ENCODE data around the gene ATP2A2. TPM values are rescaled to one million over a fixed set of nuclear protein-coding genes. Genes with fewer than 3 reads are reported as not detected.

The ATP2A2 gene
- total RNA-seq, 1 experiment from 2014 or later = 174 TPM

GRCh38 chr12:110234331-110234751 is 46.7 kb upstream of the ATP2A2 start:
- Histone ChIP-seq H3K9me2 (replicated peaks; ENCODE audit: low read length) (no peaks in the 10 kb centered on the region), H3K79me2 (ENCODE audit: low read length) (no peaks in the 10 kb centered on the region), H3K36me3 (ENCODE audit: low read depth, low read length) (no peaks in the 10 kb centered on the region), H3K27ac (ENCODE audit: low read length) (no peak overlapping the region), H3K4me2 (ENCODE audit: low read length) (no peak overlapping the region), H3K4me3 (ENCODE audit: low read length) (no peak overlapping the region), H4K20me1 (ENCODE audit: low read length) (no peaks in the 10 kb centered on the region), H2AFZ (ENCODE audit: low read length) (no peak overlapping the region), H3F3A (ENCODE audit: low read length, unreplicated experiment) (no peaks in the 10 kb centered on the region), H3K4me1 (ENCODE audit: insufficient read depth, low read length) (no peaks in the 10 kb centered on the region), H3K9me3 (ENCODE audit: low read length) (no peaks in the 10 kb centered on the region), H3K27me3 (ENCODE audit: low read length) (no peaks in the 10 kb centered on the region), H3K9ac (ENCODE audit: low read length) (no peak overlapping the region)
- ChIA-PET POLR2A (ENCODE audit: unreplicated experiment) (no interaction called here), CTCF (no interaction called here)
- ATAC-seq (no peak), DNase-seq (no peak)
- TF ChIP-seq CTCF (conservative IDR thresholded peaks at IDR 0.05; ENCODE audit: low read depth, low read length) (no peak), EZH2 (IDR thresholded peaks at IDR 0.05; ENCODE audit: low read length, unreplicated experiment) (no peak), EZH2phosphoT487 (IDR thresholded peaks at IDR 0.05; ENCODE audit: borderline replicate concordance, low read length) (no peak)
- no TSS peak for BruUV-seq (replicated peaks)
- intact Hi-C loops (cut with micrococcal nuclease) = no loop called here

GRCh38 chr12:110234755-110235154 is 46.3 kb upstream of the ATP2A2 start:
- ATAC-seq = no peak
- Histone ChIP-seq H3F3A (ENCODE audit: low read length, unreplicated experiment) (no peaks in the 10 kb centered on the region), H3K27ac (ENCODE audit: low read length) (no peak overlapping the region), H3K36me3 (ENCODE audit: low read depth, low read length) (no peaks in the 10 kb centered on the region), H2AFZ (ENCODE audit: low read length) (no peak overlapping the region), H3K4me2 (ENCODE audit: low read length) (no peak overlapping the region), H3K4me3 (ENCODE audit: low read length) (no peak overlapping the region), H3K9ac (ENCODE audit: low read length) (no peak overlapping the region), H3K4me1 (ENCODE audit: insufficient read depth, low read length) (no peaks in the 10 kb centered on the region), H3K27me3 (ENCODE audit: low read length) (no peaks in the 10 kb centered on the region), H3K9me3 (ENCODE audit: low read length) (no peaks in the 10 kb centered on the region), H4K20me1 (ENCODE audit: low read length) (no peaks in the 10 kb centered on the region), H3K79me2 (ENCODE audit: low read length) (no peaks in the 10 kb centered on the region), H3K9me2 (replicated peaks; ENCODE audit: low read length) (no peaks in the 10 kb centered on the region)
- BruUV-seq (replicated peaks) = no TSS peak
- ChIA-PET CTCF (no interaction called here), POLR2A (ENCODE audit: unreplicated experiment) (no interaction called here)
- no peak for DNase-seq
- intact Hi-C loops (cut with micrococcal nuclease) = no loop called here
- TF ChIP-seq CTCF (conservative IDR thresholded peaks at IDR 0.05; ENCODE audit: low read depth, low read length) (no peak), EZH2 (IDR thresholded peaks at IDR 0.05; ENCODE audit: low read length, unreplicated experiment) (no peak), EZH2phosphoT487 (IDR thresholded peaks at IDR 0.05; ENCODE audit: borderline replicate concordance, low read length) (no peak)

- Histone ChIP-seq H3K27ac (ENCODE audit: low read length) (no peak overlapping the region), H3K36me3 (ENCODE audit: low read depth, low read length) (no peaks in the 10 kb centered on the region), H3F3A (ENCODE audit: low read length, unreplicated experiment) (no peaks in the 10 kb centered on the region), H3K4me3 (ENCODE audit: low read length) (no peak overlapping the region), H3K4me2 (ENCODE audit: low read length) (no peak overlapping the region), H3K79me2 (ENCODE audit: low read length) (no peaks in the 10 kb centered on the region), H3K27me3 (ENCODE audit: low read length) (no peaks in the 10 kb centered on the region), H3K9me2 (replicated peaks; ENCODE audit: low read length) (no peaks in the 10 kb centered on the region), H3K9ac (ENCODE audit: low read length) (no peak overlapping the region), H3K9me3 (ENCODE audit: low read length) (no peaks in the 10 kb centered on the region), H4K20me1 (ENCODE audit: low read length) (no peaks in the 10 kb centered on the region), H3K4me1 (ENCODE audit: insufficient read depth, low read length) (no peaks in the 10 kb centered on the region), H2AFZ (ENCODE audit: low read length) (no peak overlapping the region)
- ChIA-PET POLR2A (ENCODE audit: unreplicated experiment) (no interaction called here), CTCF (no interaction called here)
- TF ChIP-seq EZH2phosphoT487 (IDR thresholded peaks at IDR 0.05; ENCODE audit: borderline replicate concordance, low read length) = no peak
- no peak for TF ChIP-seq EZH2 (IDR thresholded peaks at IDR 0.05; ENCODE audit: low read length, unreplicated experiment)
- no peak for TF ChIP-seq CTCF (conservative IDR thresholded peaks at IDR 0.05; ENCODE audit: low read depth, low read length)
- BruUV-seq (replicated peaks) = no TSS peak
- ATAC-seq (no peak), DNase-seq (no peak)
- intact Hi-C loops (cut with micrococcal nuclease) = no loop called here
Observed at GRCh38 chr12:110235383-110235782, 45.7 kb upstream of the ATP2A2 start.
